PC-9 (cell line): ENCODE results near the gene PATJ.

Experiments used
- EZH2 ChIP-seq: fragments of 200-600 bp; sonication (generic); IDR thresholded peaks from 2 replicates; pipeline ENCODE4 v1.8.0; 2017; ENCODE audit warnings: antibody characterized with exemption, low read depth
- TF ChIP-seq, protein P1 (sequence below): fragments of 200-600 bp; sonication (generic); conservative IDR thresholded peaks from 2 replicates; pipeline ENCODE4 v1.6.1; 2017; ENCODE audit warnings: mixed run types, antibody characterized with exemption, mild to moderate bottlenecking, moderate library complexity

- TF ChIP-seq, protein P1, sequence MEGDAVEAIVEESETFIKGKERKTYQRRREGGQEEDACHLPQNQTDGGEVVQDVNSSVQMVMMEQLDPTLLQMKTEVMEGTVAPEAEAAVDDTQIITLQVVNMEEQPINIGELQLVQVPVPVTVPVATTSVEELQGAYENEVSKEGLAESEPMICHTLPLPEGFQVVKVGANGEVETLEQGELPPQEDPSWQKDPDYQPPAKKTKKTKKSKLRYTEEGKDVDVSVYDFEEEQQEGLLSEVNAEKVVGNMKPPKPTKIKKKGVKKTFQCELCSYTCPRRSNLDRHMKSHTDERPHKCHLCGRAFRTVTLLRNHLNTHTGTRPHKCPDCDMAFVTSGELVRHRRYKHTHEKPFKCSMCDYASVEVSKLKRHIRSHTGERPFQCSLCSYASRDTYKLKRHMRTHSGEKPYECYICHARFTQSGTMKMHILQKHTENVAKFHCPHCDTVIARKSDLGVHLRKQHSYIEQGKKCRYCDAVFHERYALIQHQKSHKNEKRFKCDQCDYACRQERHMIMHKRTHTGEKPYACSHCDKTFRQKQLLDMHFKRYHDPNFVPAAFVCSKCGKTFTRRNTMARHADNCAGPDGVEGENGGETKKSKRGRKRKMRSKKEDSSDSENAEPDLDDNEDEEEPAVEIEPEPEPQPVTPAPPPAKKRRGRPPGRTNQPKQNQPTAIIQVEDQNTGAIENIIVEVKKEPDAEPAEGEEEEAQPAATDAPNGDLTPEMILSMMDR, result no peak
- TF ChIP-seq EZH2, result no peak
Measured at GRCh38 chr1:61887931-61888564, 145.8 kb downstream of the PATJ start.
